Sigmoid colon (tissue), 7 donors: ENCODE data around the gene CYBB. TPM values are rescaled to one million over a fixed set of nuclear protein-coding genes. Genes with fewer than 3 reads are reported as not detected.

ENCODE experiments used
- DNase-seq: peaks from one replicate; pipeline ENCODE4 v3.0.0-alpha.2; 2019
- H3K27ac ChIP-seq, 4 donors: fragments of 200-600 bp; sonication (generic); one replicate each; pipeline ENCODE4 v1.5.1; 2016 to 2019; ENCODE audit warnings: mild to moderate bottlenecking in 1 of 4
- H3K27me3 ChIP-seq, 3 donors: fragments of 200-600 bp; sonication (generic); one replicate each; pipeline ENCODE4 v1.5.1; 2019; ENCODE audit warnings: mild to moderate bottlenecking in 1 of 3
- H3K36me3 ChIP-seq, 4 donors: fragments of 200-600 bp; sonication (generic); one replicate each; pipeline ENCODE4 v1.5.1; 2016 to 2019
- H3K4me1 ChIP-seq, 4 donors: fragments of 200-600 bp; sonication (generic); one replicate each; pipeline ENCODE4 v1.5.1; 2017 to 2019
- H3K4me3 ChIP-seq, 4 donors: fragments of 200-600 bp; sonication (generic); one replicate each; pipeline ENCODE4 v1.5.1; 2017 to 2019; ENCODE audit warnings: mild to moderate bottlenecking in 2 of 4, moderate library complexity in 1 of 4
- H3K9me3 ChIP-seq, 4 donors: fragments of 200-600 bp in 3 of 4; sonication (generic) in 3 of 4; one replicate each; pipeline versions ENCODE4 v1.5.1 to v1.6.1; 2013 to 2019
- EP300 ChIP-seq, 4 donors: sonication (generic); formaldehyde crosslinking; IDR thresholded peaks; one replicate each; pipeline ENCODE4 v1.6.1; 2017; ENCODE audit warnings: antibody characterized with exemption in 4 of 4
- POLR2A ChIP-seq, 2 donors: fragments of 450-650 bp; IDR thresholded peaks; one replicate each; pipeline ENCODE4 v1.6.1; 2016; ENCODE audit warnings: antibody characterized with exemption in 2 of 2, mild to moderate bottlenecking in 2 of 2, moderate library complexity in 2 of 2
- POLR2AphosphoS5 ChIP-seq, 4 donors: sonication (generic); formaldehyde crosslinking; IDR thresholded peaks; one replicate each; pipeline ENCODE4 v1.6.1; 2017; ENCODE audit warnings: antibody characterized with exemption in 4 of 4
- WGBS, 2 donors: extraction: QIAGEN DNeasy Blood & Tissue Kit; methylation state at CpG; one replicate each; pipeline ENCODE4 v1.1.7; 2013; 5-methylcytosine and 5-hydroxymethylcytosine counted together
- intact Hi-C: fragments of 100-400 bp; cut with DNase I; formaldehyde crosslinking; loops from one replicate; pipeline ENCODE4 v1.15.1; 2023
- polyA plus RNA-seq, 3 donors: library from polyadenylated mRNA; stranded (reverse); fragments of 200-250 nt; gene quantifications; one replicate each; pipeline ENCODE4 v1.2.3, GENCODE V29; 2013
- total RNA-seq, 4 donors: library from RNA; depleted of rRNA; stranded (reverse); fragments of >200 nt; gene quantifications; one replicate each; pipeline ENCODE4 v1.1.0, GENCODE V29; 2016
- TF ChIP-seq, protein P1 (sequence below), 4 experiments: fragments of 450-650 bp in 3 of 4; fragments of 200-600 bp in 1 of 4; IDR thresholded peaks; one replicate each; pipeline ENCODE4 v1.5.1; 2016 to 2019; ENCODE audit warnings: antibody characterized with exemption in 4 of 4, mild to moderate bottlenecking in 3 of 4, moderate library complexity in 2 of 4
- donor health status: healthy with polysubstance abuse.
- donor health status: Bipolar disorder and iron deficiency.
- donor health status: healthy.

CYBB gene
- total and polyA plus RNA-seq, 7 donors, result 6.0 to 28.5 (median 23.0) TPM

- TF ChIP-seq, protein P1, sequence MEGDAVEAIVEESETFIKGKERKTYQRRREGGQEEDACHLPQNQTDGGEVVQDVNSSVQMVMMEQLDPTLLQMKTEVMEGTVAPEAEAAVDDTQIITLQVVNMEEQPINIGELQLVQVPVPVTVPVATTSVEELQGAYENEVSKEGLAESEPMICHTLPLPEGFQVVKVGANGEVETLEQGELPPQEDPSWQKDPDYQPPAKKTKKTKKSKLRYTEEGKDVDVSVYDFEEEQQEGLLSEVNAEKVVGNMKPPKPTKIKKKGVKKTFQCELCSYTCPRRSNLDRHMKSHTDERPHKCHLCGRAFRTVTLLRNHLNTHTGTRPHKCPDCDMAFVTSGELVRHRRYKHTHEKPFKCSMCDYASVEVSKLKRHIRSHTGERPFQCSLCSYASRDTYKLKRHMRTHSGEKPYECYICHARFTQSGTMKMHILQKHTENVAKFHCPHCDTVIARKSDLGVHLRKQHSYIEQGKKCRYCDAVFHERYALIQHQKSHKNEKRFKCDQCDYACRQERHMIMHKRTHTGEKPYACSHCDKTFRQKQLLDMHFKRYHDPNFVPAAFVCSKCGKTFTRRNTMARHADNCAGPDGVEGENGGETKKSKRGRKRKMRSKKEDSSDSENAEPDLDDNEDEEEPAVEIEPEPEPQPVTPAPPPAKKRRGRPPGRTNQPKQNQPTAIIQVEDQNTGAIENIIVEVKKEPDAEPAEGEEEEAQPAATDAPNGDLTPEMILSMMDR (IDR thresholded peaks at IDR 0.05), result no peak
- TF ChIP-seq POLR2AphosphoS5 (IDR thresholded peaks at IDR 0.05), result no peak
- no peak for TF ChIP-seq EP300 (IDR thresholded peaks at IDR 0.05)
- TF ChIP-seq POLR2A (IDR thresholded peaks at IDR 0.05), result no peak
- no peak overlapping the region for H3K4me3 ChIP-seq
- no peaks in the 10 kb centered on the region for H3K9me3 ChIP-seq
- H3K4me1 ChIP-seq, result no peaks in the 10 kb centered on the region
- WGBS, 2 donors, result 63 to 79% methylated on average over 1 of the region's 1 CpG
- intact Hi-C loops, result loop anchor here (5.0 kb wide), 1 partner anchor 420 kb away; no protein-coding TSS in a partner anchor
- no peaks in the 10 kb centered on the region for H3K27me3 ChIP-seq
- H3K27ac ChIP-seq, result no peak overlapping the region
- no peaks in the 10 kb centered on the region for H3K36me3 ChIP-seq
- no peak for DNase-seq
Observed at GRCh38 chrX:37746951-37747350, 32.9 kb upstream of the CYBB start.

DNA sequence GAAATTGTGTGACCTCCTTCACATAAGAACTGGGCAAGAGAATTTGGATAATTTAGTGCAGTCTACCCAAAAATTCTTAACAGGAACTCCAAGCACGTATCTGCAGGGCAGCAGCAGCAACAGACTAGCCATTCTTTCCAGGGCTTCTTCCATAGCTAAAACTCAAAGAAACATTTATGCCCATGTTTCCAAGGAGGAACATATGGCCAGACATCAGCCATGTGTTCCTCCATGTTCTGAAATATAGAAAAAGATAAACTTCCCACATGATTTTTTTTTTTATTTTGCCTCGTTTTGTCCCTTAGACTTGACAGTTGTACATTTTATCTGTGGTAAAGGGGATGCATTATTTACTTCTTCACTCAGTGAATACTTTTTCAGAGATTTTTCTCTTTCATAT, 27.6 kb upstream of the CYBB start:
- 94 to 98% methylated on average over 2 of the region's 2 CpGs for WGBS, 2 donors

GRCh38 chrX:37752936-37753335, 26.9 kb upstream of the CYBB start:
- DNase-seq, result no peak
- Histone ChIP-seq H3K36me3 (no peaks in the 10 kb centered on the region), H3K9me3 (no peaks in the 10 kb centered on the region), H3K4me1 (no peaks in the 10 kb centered on the region), H3K4me3 (no peak overlapping the region), H3K27ac (no peak overlapping the region), H3K27me3 (no peaks in the 10 kb centered on the region)
- intact Hi-C loops, result no loop called here
- TF ChIP-seq POLR2AphosphoS5 (IDR thresholded peaks at IDR 0.05) (no peak), EP300 (IDR thresholded peaks at IDR 0.05) (no peak), POLR2A (IDR thresholded peaks at IDR 0.05) (no peak)
- TF ChIP-seq, protein P1 (IDR thresholded peaks at IDR 0.05), result no peak

More for the DNA sequence above, 27.6 kb upstream of the CYBB start:
- Histone ChIP-seq H3K4me1 (no peaks in the 10 kb centered on the region), H3K27me3 (no peaks in the 10 kb centered on the region), H3K4me3 (no peak overlapping the region), H3K27ac (no peak overlapping the region), H3K36me3 (no peaks in the 10 kb centered on the region), H3K9me3 (no peaks in the 10 kb centered on the region)
- intact Hi-C loops, result no loop called here
- DNase-seq, result no peak
- TF ChIP-seq EP300 (IDR thresholded peaks at IDR 0.05) (no peak), POLR2A (IDR thresholded peaks at IDR 0.05) (no peak), POLR2AphosphoS5 (IDR thresholded peaks at IDR 0.05) (no peak)
- TF ChIP-seq, protein P1 (IDR thresholded peaks at IDR 0.05), result no peak

GRCh38 chrX:37753384-37753783, 26.5 kb upstream of the CYBB start:
- Histone ChIP-seq H3K27ac (no peak overlapping the region), H3K36me3 (no peaks in the 10 kb centered on the region), H3K27me3 (no peaks in the 10 kb centered on the region), H3K4me3 (no peak overlapping the region), H3K4me1 (no peaks in the 10 kb centered on the region), H3K9me3 (no peaks in the 10 kb centered on the region)
- DNase-seq, result no peak
- no peak for TF ChIP-seq EP300 (IDR thresholded peaks at IDR 0.05)
- no peak for TF ChIP-seq POLR2A (IDR thresholded peaks at IDR 0.05)
- TF ChIP-seq, protein P1 (IDR thresholded peaks at IDR 0.05), result no peak
- TF ChIP-seq POLR2AphosphoS5 (IDR thresholded peaks at IDR 0.05), result no peak
- intact Hi-C loops, result no loop called here
- 63 to 93% methylated on average over 2 of the region's 2 CpGs for WGBS, 2 donors

DNA sequence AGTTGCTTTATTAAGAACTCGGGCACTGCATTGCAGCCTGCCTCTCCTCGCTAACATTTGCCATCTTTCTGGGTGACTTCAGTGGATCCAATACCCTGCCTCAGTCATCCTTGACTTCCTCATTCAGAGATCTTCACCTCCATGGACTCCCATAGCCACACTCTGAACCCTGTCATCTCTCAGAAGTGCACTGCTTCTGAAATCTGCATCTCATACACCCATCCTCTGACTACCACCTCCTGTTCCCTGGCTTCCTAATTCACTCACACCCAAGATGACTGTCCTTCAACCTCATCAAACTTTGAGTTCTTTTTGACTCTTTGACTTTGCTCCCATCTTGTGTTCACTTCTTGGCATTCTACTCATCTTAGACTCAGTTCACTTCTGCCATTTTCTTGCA, 25.3 kb upstream of the CYBB start:
- intact Hi-C loops, result no loop called here
- Histone ChIP-seq H3K4me3 (no peak overlapping the region), H3K4me1 (no peaks in the 10 kb centered on the region), H3K27me3 (no peaks in the 10 kb centered on the region), H3K36me3 (no peaks in the 10 kb centered on the region), H3K27ac (no peak overlapping the region), H3K9me3 (no peaks in the 10 kb centered on the region)
- 100% methylated on average over 2 of the region's 2 CpGs for WGBS, 2 donors
- no peak for DNase-seq
- TF ChIP-seq POLR2A (IDR thresholded peaks at IDR 0.05), result no peak
- TF ChIP-seq, protein P1 (IDR thresholded peaks at IDR 0.05), result no peak
- TF ChIP-seq EP300 (IDR thresholded peaks at IDR 0.05), result no peak
- TF ChIP-seq POLR2AphosphoS5 (IDR thresholded peaks at IDR 0.05), result no peak
